ENCODE data around the gene SCMH1.
"Not testable (repeated sequence)": the region's sequence is repeated elsewhere in the genome, so short reads cannot be mapped to it uniquely, and the experiment has no call there.

DNA sequence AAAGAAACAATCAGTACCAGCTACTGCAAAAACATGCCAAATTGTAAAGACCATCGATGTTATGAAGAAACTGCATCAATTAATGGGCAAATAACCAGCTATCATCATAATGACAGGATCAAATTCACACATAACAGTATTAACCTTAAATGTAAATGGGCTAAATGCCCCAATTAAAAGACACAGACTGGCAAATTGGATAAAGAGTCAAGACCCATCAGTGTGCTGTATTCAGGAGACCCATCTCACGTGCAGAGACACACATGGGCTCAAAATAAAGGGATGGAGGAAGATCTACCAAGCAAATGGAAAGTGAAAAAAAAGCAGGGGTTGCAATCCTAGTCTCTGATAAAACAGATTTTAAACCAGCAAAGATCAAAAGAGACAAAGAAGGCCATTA, 35.1 kb downstream of the SCMH1 start:
- TF ChIP-seq, protein P1, sequence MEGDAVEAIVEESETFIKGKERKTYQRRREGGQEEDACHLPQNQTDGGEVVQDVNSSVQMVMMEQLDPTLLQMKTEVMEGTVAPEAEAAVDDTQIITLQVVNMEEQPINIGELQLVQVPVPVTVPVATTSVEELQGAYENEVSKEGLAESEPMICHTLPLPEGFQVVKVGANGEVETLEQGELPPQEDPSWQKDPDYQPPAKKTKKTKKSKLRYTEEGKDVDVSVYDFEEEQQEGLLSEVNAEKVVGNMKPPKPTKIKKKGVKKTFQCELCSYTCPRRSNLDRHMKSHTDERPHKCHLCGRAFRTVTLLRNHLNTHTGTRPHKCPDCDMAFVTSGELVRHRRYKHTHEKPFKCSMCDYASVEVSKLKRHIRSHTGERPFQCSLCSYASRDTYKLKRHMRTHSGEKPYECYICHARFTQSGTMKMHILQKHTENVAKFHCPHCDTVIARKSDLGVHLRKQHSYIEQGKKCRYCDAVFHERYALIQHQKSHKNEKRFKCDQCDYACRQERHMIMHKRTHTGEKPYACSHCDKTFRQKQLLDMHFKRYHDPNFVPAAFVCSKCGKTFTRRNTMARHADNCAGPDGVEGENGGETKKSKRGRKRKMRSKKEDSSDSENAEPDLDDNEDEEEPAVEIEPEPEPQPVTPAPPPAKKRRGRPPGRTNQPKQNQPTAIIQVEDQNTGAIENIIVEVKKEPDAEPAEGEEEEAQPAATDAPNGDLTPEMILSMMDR (IDR thresholded peaks at IDR 0.05), result not testable (repeated sequence)
- TF ChIP-seq POLR2A (IDR thresholded peaks at IDR 0.05), result not testable (repeated sequence)
